ENCODE measurements around the gene KRTAP29-1.

Gene KRTAP29-1

GRCh38 chr17:41307647-41308046 is 5.0 kb upstream of the KRTAP29-1 start:
- TF ChIP-seq MYC (IDR thresholded peaks at IDR 0.05; ENCODE audit: low read depth, low read length) (no peak), CTCF (IDR thresholded peaks at IDR 0.05; ENCODE audit: low read depth, low read length) (no peak), POLR2A (IDR thresholded peaks at IDR 0.05; ENCODE audit: extremely low read depth, insufficient read length) (no peak)
- H3K4me3 ChIP-seq (ENCODE audit: low read depth, low read length): no peak overlapping the region
- DNase-seq (ENCODE audit: low read depth): no peak

- no peak for TF ChIP-seq CTCF (IDR thresholded peaks at IDR 0.05; ENCODE audit: low read depth, low read length)
- DNase-seq (ENCODE audit: low read depth): no peak
- no peak overlapping the region for H3K4me3 ChIP-seq (ENCODE audit: low read depth, low read length)
Measured at GRCh38 chr17:41304091-41304490, 1.4 kb upstream of the KRTAP29-1 start.

- TF ChIP-seq CTCF (IDR thresholded peaks at IDR 0.05; ENCODE audit: low read depth, low read length) (no peak), POLR2A (IDR thresholded peaks at IDR 0.05; ENCODE audit: extremely low read depth, insufficient read length) (no peak), MYC (IDR thresholded peaks at IDR 0.05; ENCODE audit: low read depth, low read length) (no peak), MAX (IDR thresholded peaks at IDR 0.05; ENCODE audit: low read depth, low read length) (no peak)
- DNase-seq (ENCODE audit: low read depth): no peak
- H3K4me3 ChIP-seq (ENCODE audit: low read depth, low read length): no peak overlapping the region
Measured at GRCh38 chr17:41302981-41303380, 330 bp upstream of the KRTAP29-1 start.

GRCh38 chr17:41301204-41301790 is 1.4 kb downstream of the KRTAP29-1 start:
- H3K4me3 ChIP-seq (ENCODE audit: low read depth, low read length): no peak overlapping the region
- TF ChIP-seq POLR2A (IDR thresholded peaks at IDR 0.05; ENCODE audit: extremely low read depth, insufficient read length) (no peak), CTCF (IDR thresholded peaks at IDR 0.05; ENCODE audit: low read depth, low read length) (no peak), MYC (IDR thresholded peaks at IDR 0.05; ENCODE audit: low read depth, low read length) (no peak)
- no peak for DNase-seq (ENCODE audit: low read depth)

GRCh38 chr17:41298458-41299135 is 4.1 kb downstream of the KRTAP29-1 start:
- no peak for DNase-seq (ENCODE audit: low read depth)
- no peak for TF ChIP-seq CTCF (IDR thresholded peaks at IDR 0.05; ENCODE audit: low read depth, low read length)
- no peak for TF ChIP-seq MYC (IDR thresholded peaks at IDR 0.05; ENCODE audit: low read depth, low read length)
- TF ChIP-seq MAX (IDR thresholded peaks at IDR 0.05; ENCODE audit: low read depth, low read length): no peak
- no peak for TF ChIP-seq POLR2A (IDR thresholded peaks at IDR 0.05; ENCODE audit: extremely low read depth, insufficient read length)
- no peak overlapping the region for H3K4me3 ChIP-seq (ENCODE audit: low read depth, low read length)

- DNase-seq (ENCODE audit: low read depth): no peak
- no peak overlapping the region for H3K4me3 ChIP-seq (ENCODE audit: low read depth, low read length)
- TF ChIP-seq POLR2A (IDR thresholded peaks at IDR 0.05; ENCODE audit: extremely low read depth, insufficient read length): no peak
- TF ChIP-seq MYC (IDR thresholded peaks at IDR 0.05; ENCODE audit: low read depth, low read length): no peak
- no peak for TF ChIP-seq CTCF (IDR thresholded peaks at IDR 0.05; ENCODE audit: low read depth, low read length)
- no peak for TF ChIP-seq MAX (IDR thresholded peaks at IDR 0.05; ENCODE audit: low read depth, low read length)
Measured at GRCh38 chr17:41296846-41297245, 5.8 kb downstream of the KRTAP29-1 start.
